ENCODE measurements around the gene MRPL2.
"Not testable (repeated sequence)": the region's sequence is repeated elsewhere in the genome, so short reads cannot be mapped to it uniquely, and the experiment has no call there.

DNA sequence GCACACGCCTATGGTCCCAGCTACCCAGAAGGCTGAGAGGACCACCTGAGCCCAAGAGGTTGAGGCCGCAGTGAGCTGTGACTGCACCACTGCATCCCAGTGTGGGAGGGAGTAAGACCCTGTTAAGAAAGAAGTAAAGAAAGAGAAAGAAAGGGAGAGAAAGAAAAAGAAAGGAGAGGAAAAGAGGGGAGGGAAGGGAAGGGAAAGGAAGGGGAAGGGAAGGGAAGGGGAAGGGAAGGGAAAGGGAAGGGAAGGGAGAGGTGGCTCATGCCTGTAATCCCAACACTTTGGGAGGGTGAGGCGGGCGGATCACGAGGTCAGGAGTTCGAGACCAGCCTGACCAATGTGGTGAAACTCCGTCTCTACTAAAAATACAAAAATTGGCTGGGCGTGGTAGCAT lies 17.8 kb downstream of the MRPL2 start:
- TF ChIP-seq, protein P1, sequence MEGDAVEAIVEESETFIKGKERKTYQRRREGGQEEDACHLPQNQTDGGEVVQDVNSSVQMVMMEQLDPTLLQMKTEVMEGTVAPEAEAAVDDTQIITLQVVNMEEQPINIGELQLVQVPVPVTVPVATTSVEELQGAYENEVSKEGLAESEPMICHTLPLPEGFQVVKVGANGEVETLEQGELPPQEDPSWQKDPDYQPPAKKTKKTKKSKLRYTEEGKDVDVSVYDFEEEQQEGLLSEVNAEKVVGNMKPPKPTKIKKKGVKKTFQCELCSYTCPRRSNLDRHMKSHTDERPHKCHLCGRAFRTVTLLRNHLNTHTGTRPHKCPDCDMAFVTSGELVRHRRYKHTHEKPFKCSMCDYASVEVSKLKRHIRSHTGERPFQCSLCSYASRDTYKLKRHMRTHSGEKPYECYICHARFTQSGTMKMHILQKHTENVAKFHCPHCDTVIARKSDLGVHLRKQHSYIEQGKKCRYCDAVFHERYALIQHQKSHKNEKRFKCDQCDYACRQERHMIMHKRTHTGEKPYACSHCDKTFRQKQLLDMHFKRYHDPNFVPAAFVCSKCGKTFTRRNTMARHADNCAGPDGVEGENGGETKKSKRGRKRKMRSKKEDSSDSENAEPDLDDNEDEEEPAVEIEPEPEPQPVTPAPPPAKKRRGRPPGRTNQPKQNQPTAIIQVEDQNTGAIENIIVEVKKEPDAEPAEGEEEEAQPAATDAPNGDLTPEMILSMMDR (IDR thresholded peaks at IDR 0.05), result not testable (repeated sequence)
- TF ChIP-seq POLR2A (IDR thresholded peaks at IDR 0.05), result not testable (repeated sequence)
